ENCODE results near the gene WBP2NL.

WBP2NL gene

GRCh38 chr22:41979423-41980250 is 19.0 kb upstream of the WBP2NL start:
- DNase-seq: no peak

GRCh38 chr22:41982865-41983264 is 15.7 kb upstream of the WBP2NL start:
- no peak for DNase-seq

GRCh38 chr22:41983513-41984405 is 14.8 kb upstream of the WBP2NL start:
- no peak for DNase-seq

- no peak for DNase-seq
These were observed 11.3 kb upstream of the WBP2NL start for GRCh38 chr22:41987276-41987675.

GRCh38 chr22:41989246-41989645 is 9.3 kb upstream of the WBP2NL start:
- no peak for DNase-seq

GRCh38 chr22:41991111-41991510 is 7.5 kb upstream of the WBP2NL start:
- no peak for DNase-seq

- no peak for DNase-seq
These were observed 6.1 kb upstream of the WBP2NL start for GRCh38 chr22:41992496-41992895.

GRCh38 chr22:41995211-41995610 is 3.4 kb upstream of the WBP2NL start:
- DNase-seq: no peak

- DNase-seq: no peak
These were observed 1.8 kb upstream of the WBP2NL start for GRCh38 chr22:41996826-41997225.

- no peak for DNase-seq
These were observed 1.9 kb downstream of the WBP2NL start for GRCh38 chr22:42000466-42000865.

GRCh38 chr22:42001121-42001520 is 2.5 kb downstream of the WBP2NL start:
- no peak for DNase-seq

GRCh38 chr22:42001706-42002105 is 3.1 kb downstream of the WBP2NL start:
- DNase-seq: no peak

- DNase-seq: no peak
These were observed 9.3 kb downstream of the WBP2NL start for GRCh38 chr22:42007922-42008321.

- DNase-seq: no peak
These were observed 12.2 kb downstream of the WBP2NL start for GRCh38 chr22:42010778-42011177.

GRCh38 chr22:42013385-42013784 is 14.8 kb downstream of the WBP2NL start:
- no peak for DNase-seq

- no peak for DNase-seq
These were observed 17.5 kb downstream of the WBP2NL start for GRCh38 chr22:42016111-42016510.

GRCh38 chr22:42018224-42018623 is 19.6 kb downstream of the WBP2NL start:
- DNase-seq: no peak

GRCh38 chr22:42021571-42021970 is 23.0 kb downstream of the WBP2NL start:
- DNase-seq: no peak

- no peak for DNase-seq
These were observed 23.7 kb downstream of the WBP2NL start for GRCh38 chr22:42022162-42022847.

- DNase-seq: no peak
These were observed 26.8 kb downstream of the WBP2NL start for GRCh38 chr22:42025421-42025820.

- no peak for DNase-seq
These were observed 28.1 kb downstream of the WBP2NL start for GRCh38 chr22:42026705-42027104.

GRCh38 chr22:42033263-42034181 is 34.9 kb downstream of the WBP2NL start:
- no peak for DNase-seq

All from COR-L47 (cell line).